SU-DHL-6 (cell line): Measurements from ENCODE around the gene ITPKB.
"Not testable (repeated sequence)": the region's sequence is repeated elsewhere in the genome, so short reads cannot be mapped to it uniquely, and the experiment has no call there.

Experiments used
- H2AFZ ChIP-seq: fragments of 200-600 bp; sonication (generic); 2 replicates; pipeline ENCODE4 v1.6.1; 2014; ENCODE audit warnings: low read depth, mild to moderate bottlenecking, moderate library complexity, mixed read lengths, antibody characterized with exemption, low read length; ENCODE audit not compliant: severe bottlenecking
- H3F3A ChIP-seq: fragments of 200-600 bp; shearing (Covaris generic); 2 replicates; pipeline ENCODE4 v1.6.0; 2016; ENCODE audit warnings: antibody characterized with exemption, mild to moderate bottlenecking; ENCODE audit not compliant: insufficient read depth
- H3K27ac ChIP-seq: fragments of 200-600 bp; sonication (generic); 2 replicates; pipeline ENCODE4 v1.5.1; 2016; ENCODE audit warnings: low read depth, mild to moderate bottlenecking, low read length, moderate library complexity, mixed read lengths
- H3K27me3 ChIP-seq: fragments of 200-600 bp; sonication (generic), shearing (Covaris generic); 2 replicates; pipeline ENCODE4 v1.6.0; 2014; ENCODE audit warnings: mild to moderate bottlenecking, low read length
- H3K36me3 ChIP-seq: fragments of 200-600 bp; sonication (generic); 2 replicates; pipeline ENCODE4 v1.6.1; 2014; ENCODE audit warnings: mild to moderate bottlenecking, low read length, mixed read lengths
- H3K4me2 ChIP-seq: fragments of 300-600, 200-600 bp; shearing (Covaris generic), sonication (generic); 2 replicates; pipeline ENCODE4 v1.6.0; 2014; ENCODE audit warnings: low read length, low read depth, mild to moderate bottlenecking; ENCODE audit not compliant: poor library complexity, severe bottlenecking
- H3K4me3 ChIP-seq: fragments of 200-600 bp; sonication (generic); 2 replicates; pipeline ENCODE4 v1.5.1; 2014; ENCODE audit warnings: antibody characterized with exemption, low read length, mild to moderate bottlenecking, mixed read lengths; ENCODE audit not compliant: insufficient read depth, poor library complexity, severe bottlenecking
- H3K79me2 ChIP-seq: fragments of 200-600 bp; sonication (generic); 2 replicates; pipeline ENCODE4 v1.6.1; 2014; ENCODE audit warnings: mild to moderate bottlenecking, low read length, moderate library complexity; ENCODE audit not compliant: insufficient read depth
- H3K9ac ChIP-seq: fragments of 200-600 bp; sonication (generic); 2 replicates; pipeline ENCODE4 v1.7.0; 2014; ENCODE audit warnings: mild to moderate bottlenecking, low read length
- H3K9me2 ChIP-seq: fragments of 200-600 bp; sonication (generic); replicated peaks from 2 replicates; pipeline ENCODE4 v1.6.1; 2014; ENCODE audit warnings: low read length; ENCODE audit not compliant: insufficient read depth
- H3K9me3 ChIP-seq: fragments of 200-600 bp; sonication (generic); 2 replicates; pipeline ENCODE4 v1.6.1; 2014; ENCODE audit warnings: low read length, mixed read lengths; ENCODE audit not compliant: insufficient read depth
- H4K20me1 ChIP-seq: fragments of 200-600 bp; sonication (generic); 2 replicates; pipeline ENCODE4 v1.6.1; 2014; ENCODE audit warnings: low read depth, mild to moderate bottlenecking, antibody characterized with exemption, low read length, moderate library complexity, mixed read lengths
- EZH2phosphoT487 ChIP-seq: fragments of 200-600 bp; sonication (generic), shearing (Covaris generic); conservative IDR thresholded peaks from 2 replicates; pipeline ENCODE4 v1.6.1; 2018; ENCODE audit warnings: mild to moderate bottlenecking, antibody characterized with exemption, low read length, moderate library complexity, mixed read lengths
- TF ChIP-seq, protein P1 (sequence below): fragments of 200-600 bp; sonication (generic); IDR thresholded peaks from one replicate; pipeline ENCODE4 v1.5.1; 2017; ENCODE audit warnings: antibody characterized with exemption, mild to moderate bottlenecking, low read length, moderate library complexity; ENCODE audit not compliant: insufficient read depth, poor library complexity, severe bottlenecking

The ITPKB gene

GRCh38 chr1:226772446-226773139 is 33.5 kb upstream of the ITPKB start:
- Histone ChIP-seq H3K79me2 (no peaks in the 10 kb centered on the region), H3K9me3 (no peaks in the 10 kb centered on the region), H3K9ac (no peak overlapping the region), H3K4me2 (no peak overlapping the region), H4K20me1 (no peaks in the 10 kb centered on the region), H3K36me3 (no peaks in the 10 kb centered on the region), H3K9me2 (no peaks in the 10 kb centered on the region), H3K27ac (no peak overlapping the region), H3K4me3 (no peak overlapping the region), H3K27me3 (no peaks in the 10 kb centered on the region), H3F3A (no peaks in the 10 kb centered on the region), H2AFZ (no peak overlapping the region)
- TF ChIP-seq, protein P1, sequence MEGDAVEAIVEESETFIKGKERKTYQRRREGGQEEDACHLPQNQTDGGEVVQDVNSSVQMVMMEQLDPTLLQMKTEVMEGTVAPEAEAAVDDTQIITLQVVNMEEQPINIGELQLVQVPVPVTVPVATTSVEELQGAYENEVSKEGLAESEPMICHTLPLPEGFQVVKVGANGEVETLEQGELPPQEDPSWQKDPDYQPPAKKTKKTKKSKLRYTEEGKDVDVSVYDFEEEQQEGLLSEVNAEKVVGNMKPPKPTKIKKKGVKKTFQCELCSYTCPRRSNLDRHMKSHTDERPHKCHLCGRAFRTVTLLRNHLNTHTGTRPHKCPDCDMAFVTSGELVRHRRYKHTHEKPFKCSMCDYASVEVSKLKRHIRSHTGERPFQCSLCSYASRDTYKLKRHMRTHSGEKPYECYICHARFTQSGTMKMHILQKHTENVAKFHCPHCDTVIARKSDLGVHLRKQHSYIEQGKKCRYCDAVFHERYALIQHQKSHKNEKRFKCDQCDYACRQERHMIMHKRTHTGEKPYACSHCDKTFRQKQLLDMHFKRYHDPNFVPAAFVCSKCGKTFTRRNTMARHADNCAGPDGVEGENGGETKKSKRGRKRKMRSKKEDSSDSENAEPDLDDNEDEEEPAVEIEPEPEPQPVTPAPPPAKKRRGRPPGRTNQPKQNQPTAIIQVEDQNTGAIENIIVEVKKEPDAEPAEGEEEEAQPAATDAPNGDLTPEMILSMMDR, result no peak
- no peak for TF ChIP-seq EZH2phosphoT487

- H3K27me3 ChIP-seq, H3F3A ChIP-seq, H3K9me2 ChIP-seq, H4K20me1 ChIP-seq, H3K36me3 ChIP-seq, H3K4me3 ChIP-seq, H3K9me3 ChIP-seq, H3K27ac ChIP-seq, H3K9ac ChIP-seq, H3K4me2 ChIP-seq, H2AFZ ChIP-seq, H3K79me2 ChIP-seq: not testable (repeated sequence)
These were observed 28.1 kb upstream of the ITPKB start for GRCh38 chr1:226767170-226767569.

DNA sequence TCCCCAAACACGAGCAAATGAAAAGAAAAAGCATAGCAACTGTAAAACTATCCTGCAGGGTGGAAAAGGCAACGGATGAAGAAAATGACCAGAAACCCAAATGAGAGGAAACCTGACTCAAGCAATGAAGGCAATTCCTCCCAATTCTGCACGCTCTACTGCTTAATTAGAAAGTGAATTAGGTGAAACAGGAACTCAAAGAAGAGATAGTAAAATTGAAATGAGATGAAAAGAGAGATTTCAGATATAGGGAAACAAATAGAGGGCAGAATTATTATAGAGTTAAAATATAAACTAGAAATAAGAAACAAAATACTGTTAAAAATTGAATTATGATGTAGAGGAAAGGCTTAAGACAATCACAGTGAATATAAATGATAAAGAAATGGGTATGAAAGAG is 27.5 kb upstream of the ITPKB start:
- Histone ChIP-seq H3K27ac (no peak overlapping the region), H3K9me2 (no peaks in the 10 kb centered on the region), H2AFZ (no peak overlapping the region), H3K9ac (no peak overlapping the region), H3K36me3 (no peaks in the 10 kb centered on the region), H3K4me3 (no peak overlapping the region), H3K9me3 (no peaks in the 10 kb centered on the region), H3K27me3 (no peaks in the 10 kb centered on the region), H3K4me2 (no peak overlapping the region), H3K79me2 (no peaks in the 10 kb centered on the region), H3F3A (no peaks in the 10 kb centered on the region), H4K20me1 (no peaks in the 10 kb centered on the region)
- TF ChIP-seq, protein P1, result no peak
- no peak for TF ChIP-seq EZH2phosphoT487

DNA sequence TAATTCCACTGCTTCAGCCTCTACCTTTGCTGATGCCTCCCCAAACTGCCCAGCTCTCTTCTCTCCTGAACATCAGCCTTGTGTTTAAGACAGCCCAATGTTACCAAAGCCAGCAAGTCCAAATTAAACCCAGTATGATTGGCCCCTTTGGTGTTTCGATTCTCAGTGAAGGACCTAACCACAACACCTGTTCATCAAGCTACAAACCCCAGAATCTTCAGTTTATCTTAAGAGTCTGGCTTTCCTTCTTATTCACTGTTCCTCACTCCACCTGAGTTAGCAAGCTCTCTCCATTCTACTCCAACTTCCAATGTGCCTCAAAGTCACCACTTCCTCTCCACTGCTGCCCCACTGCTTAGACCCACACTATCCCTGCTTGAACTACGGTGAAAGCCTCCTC is 25.5 kb upstream of the ITPKB start:
- Histone ChIP-seq H3K9ac (no peak overlapping the region), H3K79me2 (no peaks in the 10 kb centered on the region), H3K27me3 (no peaks in the 10 kb centered on the region), H2AFZ (no peak overlapping the region), H3K4me3 (no peak overlapping the region), H3K9me2 (no peaks in the 10 kb centered on the region), H3K4me2 (no peak overlapping the region), H3F3A (no peaks in the 10 kb centered on the region), H4K20me1 (no peaks in the 10 kb centered on the region), H3K9me3 (no peaks in the 10 kb centered on the region), H3K36me3 (no peaks in the 10 kb centered on the region), H3K27ac (no peak overlapping the region)
- TF ChIP-seq, protein P1, result no peak
